SHP77 treated with DMSO at 0.1 percent for 48 hours (cell line): ENCODE measurements around the gene KRT40.

ENCODE experiments used
- DNase-seq: peaks from one replicate; lab custom pipeline; 2025; lab: John Stamatoyannopoulos, UW

The KRT40 gene

GRCh38 chr17:40952154-40952553, 32.0 kb downstream of the KRT40 start:
- no peak for DNase-seq

DNA sequence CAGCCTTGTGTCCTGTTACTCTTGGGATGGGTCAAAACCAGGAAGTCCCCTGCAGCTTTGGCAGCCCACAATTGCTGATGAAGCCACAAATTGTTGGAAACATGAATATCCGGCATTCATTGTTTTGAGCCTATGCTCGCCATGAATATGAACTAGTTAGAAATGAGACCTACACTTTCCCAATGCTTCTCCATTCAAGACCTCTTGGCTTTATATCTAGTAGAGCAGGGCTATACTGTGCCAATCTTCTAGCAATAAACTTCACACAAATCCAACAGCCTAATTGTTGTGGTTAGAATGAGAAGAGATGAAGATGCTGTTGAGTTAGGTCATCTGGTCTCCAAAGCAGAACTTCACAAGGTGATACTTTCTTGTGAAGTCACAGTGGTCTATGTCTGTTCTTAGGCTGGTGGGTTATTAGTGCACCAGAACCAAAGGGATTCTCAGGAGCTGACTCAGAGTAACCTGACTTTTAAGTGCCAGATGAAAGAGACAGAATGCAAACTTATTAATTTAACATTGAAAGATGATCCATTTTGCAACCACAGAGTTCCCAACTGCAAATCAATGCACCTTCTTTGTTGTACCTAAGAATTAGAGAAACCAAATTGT, 33.0 kb downstream of the KRT40 start:
- no peak for DNase-seq

DNA sequence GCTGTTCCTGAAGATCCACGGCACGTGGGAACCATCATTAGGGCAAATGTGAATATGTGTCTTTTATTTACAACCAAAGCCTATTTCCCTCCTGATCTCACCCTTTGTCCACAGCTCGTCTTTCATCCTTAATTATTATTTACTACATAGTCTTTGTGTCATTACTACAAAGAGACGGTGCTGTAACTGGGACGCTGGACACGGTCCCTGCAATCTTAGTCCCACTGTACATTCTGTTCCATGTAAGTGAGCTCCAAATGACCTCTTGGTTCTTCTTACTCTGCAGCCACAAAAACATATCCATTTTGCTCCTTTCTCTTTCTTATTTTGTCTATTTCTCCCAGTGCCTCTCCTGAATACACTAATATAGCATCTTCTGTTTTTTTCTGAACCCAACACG, 34.0 kb downstream of the KRT40 start:
- DNase-seq: no peak

DNA sequence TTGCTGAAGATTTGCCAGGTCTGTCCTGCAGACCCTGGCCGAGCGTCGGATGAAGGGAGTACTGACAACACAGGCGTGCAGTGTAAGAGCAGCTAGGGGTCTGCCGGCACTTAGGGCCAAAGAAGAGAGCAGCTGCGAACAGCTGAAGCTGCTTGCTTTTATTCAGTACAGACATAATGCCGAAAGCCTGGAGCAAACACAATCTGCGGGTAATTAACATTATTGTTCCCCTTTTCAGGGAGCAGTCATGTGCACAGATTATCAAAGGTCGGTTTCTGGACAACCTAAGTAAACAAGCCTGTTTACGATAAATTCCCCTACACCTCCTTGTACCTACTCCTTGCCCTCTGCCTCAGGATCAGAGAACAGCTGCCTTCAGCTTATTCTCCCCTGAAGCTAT, 34.7 kb downstream of the KRT40 start:
- DNase-seq: no peak

DNA sequence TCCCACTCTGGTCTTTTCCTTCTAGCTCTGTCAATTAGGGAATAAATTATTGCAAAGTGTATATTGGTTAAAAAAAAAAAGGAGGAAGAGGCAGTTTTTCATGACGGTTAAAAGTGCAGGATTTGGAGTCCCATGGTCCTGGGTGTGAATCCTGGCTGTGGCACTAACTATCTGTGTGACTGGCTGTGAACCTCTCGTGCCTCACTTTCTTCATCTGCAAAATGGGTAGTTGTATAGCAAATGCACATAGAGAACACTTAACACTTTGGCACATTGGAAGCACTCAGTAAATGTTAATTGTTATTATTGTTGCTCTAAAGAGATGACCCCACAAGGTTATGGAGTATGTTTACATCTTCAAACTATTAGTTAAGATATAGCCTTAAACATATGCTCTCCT, 36.2 kb downstream of the KRT40 start:
- no peak for DNase-seq

GRCh38 chr17:40945414-40945813, 38.7 kb downstream of the KRT40 start:
- no peak for DNase-seq

GRCh38 chr17:40944531-40944930, 39.6 kb downstream of the KRT40 start:
- DNase-seq: no peak

- DNase-seq: no peak
Observed at GRCh38 chr17:40942553-40942952, 41.6 kb downstream of the KRT40 start.

DNA sequence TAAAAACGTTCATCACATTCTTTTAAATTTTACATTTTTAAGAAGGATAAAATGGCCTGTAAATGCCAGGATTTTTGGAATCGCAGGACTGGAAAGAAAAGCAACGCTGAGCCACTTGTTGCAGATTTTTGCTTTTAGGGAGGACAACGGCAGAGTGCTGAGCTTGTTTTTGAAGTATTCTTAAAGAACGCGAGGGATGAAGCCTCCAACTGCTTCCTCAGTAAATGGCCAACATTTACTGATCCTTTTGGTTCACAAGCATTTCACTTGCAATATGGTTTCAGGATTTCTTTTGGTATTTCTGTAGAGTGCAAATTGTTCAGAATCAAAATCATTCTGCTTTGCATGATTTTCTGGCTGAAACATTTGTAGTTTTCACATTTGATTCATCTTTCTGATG, 43.9 kb downstream of the KRT40 start:
- DNase-seq: no peak

GRCh38 chr17:40938981-40939380, 45.1 kb downstream of the KRT40 start:
- no peak for DNase-seq

GRCh38 chr17:40937384-40937819, 46.7 kb downstream of the KRT40 start, which contains the start of gene KRT23:
KRT23 (minus strand) TSS chr17:40937646; CDS start chr17:40936603, 1,043 bp downstream.
- DNase-seq: no peak

- no peak for DNase-seq
Observed at GRCh38 chr17:40936976-40937375, 47.1 kb downstream of the KRT40 start.

GRCh38 chr17:40936437-40936971, 47.6 kb downstream of the KRT40 start:
- no peak for DNase-seq

DNA sequence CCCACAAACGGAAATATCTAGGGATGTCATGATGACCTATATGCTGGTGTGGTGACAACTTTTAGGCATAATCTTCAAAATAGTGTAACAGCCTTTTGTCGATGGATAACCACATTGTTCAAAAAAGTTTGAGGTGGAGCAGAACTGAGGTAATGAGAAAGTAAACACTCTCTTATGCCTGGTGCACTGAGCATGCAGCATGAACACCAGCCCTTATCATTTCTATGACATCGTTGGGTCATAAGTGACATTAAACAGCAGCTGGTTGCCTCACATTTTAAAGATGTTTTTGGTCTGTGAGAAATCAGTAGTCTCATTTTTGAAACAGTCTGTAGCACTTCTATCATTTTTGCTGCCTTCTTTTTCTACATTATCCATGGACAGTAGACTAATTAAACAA, 48.5 kb downstream of the KRT40 start:
- DNase-seq: no peak

- no peak for DNase-seq
Observed at GRCh38 chr17:40932608-40933007, 51.5 kb downstream of the KRT40 start.

- DNase-seq: no peak
Observed at GRCh38 chr17:40931311-40931710, 52.8 kb downstream of the KRT40 start.
